Subcutaneous abdominal adipose tissue (tissue), 5 donors: Measurements from ENCODE around the gene DYNLRB1.

ENCODE experiments used
- H3K27ac ChIP-seq: one replicate; pipeline ENCODE4 v1.7.0; 2013; ENCODE audit warnings: low read depth, mild to moderate bottlenecking, inconsistent platforms, low read length, moderate library complexity
- H3K27me3 ChIP-seq, 5 donors: one replicate each; pipeline ENCODE4 v1.7.0; 2013; ENCODE audit warnings: low read length in 5 of 5, inconsistent platforms in 1 of 5; ENCODE audit not compliant: control insufficient read depth in 5 of 5, insufficient read depth in 4 of 5
- H3K36me3 ChIP-seq, 5 donors: one replicate each; pipeline ENCODE4 v1.7.0; 2013; ENCODE audit warnings: low read length in 5 of 5; ENCODE audit not compliant: control insufficient read depth in 5 of 5, insufficient read depth in 5 of 5
- H3K4me1 ChIP-seq, 5 donors: one replicate each; pipeline ENCODE4 v1.7.0; 2013; ENCODE audit warnings: low read length in 5 of 5, mild to moderate bottlenecking in 3 of 5, moderate library complexity in 1 of 5; ENCODE audit not compliant: control insufficient read depth in 5 of 5, insufficient read depth in 5 of 5
- H3K4me3 ChIP-seq, 5 donors: one replicate each; pipeline ENCODE4 v1.7.0; 2013; ENCODE audit warnings: low read length in 5 of 5, low read depth in 1 of 5
- H3K9ac ChIP-seq, 5 donors: one replicate each; pipeline ENCODE4 v1.7.0; 2013; ENCODE audit warnings: low read length in 5 of 5, mild to moderate bottlenecking in 4 of 5, moderate library complexity in 3 of 5
- H3K9me3 ChIP-seq, 5 donors: one replicate each; pipeline ENCODE4 v1.7.0; 2013; ENCODE audit warnings: low read length in 5 of 5; ENCODE audit not compliant: control insufficient read depth in 5 of 5
- donor health status: healthy.
- donor health status: healthy.
- donor health status: healthy.
- donor health status: healthy.
- donor health status: healthy.

DYNLRB1 gene

GRCh38 chr20:34549291-34549928 is 33.2 kb downstream of the DYNLRB1 start:
- H3K9ac ChIP-seq = no peak overlapping the region
- peaks cover 0 to 3% (median 2%) of the 10 kb centered on the region in 5 donors for H3K4me1 ChIP-seq
- H3K36me3 ChIP-seq = no peaks in the 10 kb centered on the region
- no peak overlapping the region for H3K4me3 ChIP-seq
- no peaks in the 10 kb centered on the region for H3K9me3 ChIP-seq
- no peak overlapping the region for H3K27ac ChIP-seq
- no peaks in the 10 kb centered on the region for H3K27me3 ChIP-seq

- no peak overlapping the region for H3K4me3 ChIP-seq
- H3K9ac ChIP-seq = no peak overlapping the region
- H3K27me3 ChIP-seq = no peaks in the 10 kb centered on the region
- no peaks in the 10 kb centered on the region for H3K9me3 ChIP-seq
- no peak overlapping the region for H3K27ac ChIP-seq
- H3K4me1 ChIP-seq = no peaks in the 10 kb centered on the region
- no peaks in the 10 kb centered on the region for H3K36me3 ChIP-seq
Measured at GRCh38 chr20:34549929-34550305, 33.7 kb downstream of the DYNLRB1 start.

GRCh38 chr20:34552569-34552968 is 36.3 kb downstream of the DYNLRB1 start:
- Histone ChIP-seq H3K36me3 (no peaks in the 10 kb centered on the region), H3K4me1 (peaks cover 0 to 2% (median 0%) of the 10 kb centered on the region in 5 donors), H3K27ac (no peak overlapping the region), H3K9ac (no peak overlapping the region), H3K9me3 (no peaks in the 10 kb centered on the region), H3K27me3 (no peaks in the 10 kb centered on the region), H3K4me3 (no peak overlapping the region)

- no peak overlapping the region for H3K9ac ChIP-seq
- no peak overlapping the region for H3K27ac ChIP-seq
- H3K36me3 ChIP-seq = no peaks in the 10 kb centered on the region
- H3K27me3 ChIP-seq = no peaks in the 10 kb centered on the region
- H3K4me1 ChIP-seq = peaks cover 0 to 10% (median 6%) of the 10 kb centered on the region in 5 donors
- H3K9me3 ChIP-seq = no peaks in the 10 kb centered on the region
- no peak overlapping the region for H3K4me3 ChIP-seq
Measured at GRCh38 chr20:34553366-34553867, 37.2 kb downstream of the DYNLRB1 start.

- H3K9me3 ChIP-seq = no peaks in the 10 kb centered on the region
- H3K36me3 ChIP-seq = peaks cover 0 to 5% (median 4%) of the 10 kb centered on the region in 5 donors
- H3K27ac ChIP-seq = peak overlapping the region; percentile 62
- peak overlapping the region; percentile 77 to 87 (median 79) for H3K9ac ChIP-seq
- H3K4me3 ChIP-seq = peak overlapping the region; percentile 73 to 85 (median 79)
- no peaks in the 10 kb centered on the region for H3K27me3 ChIP-seq
- H3K4me1 ChIP-seq = peaks cover 0 to 20% (median 11%) of the 10 kb centered on the region in 5 donors
Measured at GRCh38 chr20:34557936-34558319, 41.7 kb downstream of the DYNLRB1 start.

GRCh38 chr20:34558320-34559218 is 42.3 kb downstream of the DYNLRB1 start, which contains the start of gene MAP1LC3A:
TSS of gene MAP1LC3A (plus strand) at chr20:34558718. CDS start at chr20:34558869, 151 bp downstream.
- H3K9ac ChIP-seq = peak within 1 kb of the TSS; percentile 77 to 87 (median 85)
- H3K27me3 ChIP-seq = no peaks in the 10 kb centered on the region
- H3K27ac ChIP-seq = peak within 1 kb of the TSS; percentile 62
- no peaks in the 10 kb centered on the region for H3K9me3 ChIP-seq
- H3K4me1 ChIP-seq = peaks cover 0 to 20% (median 11%) of the 10 kb centered on the region in 5 donors
- H3K36me3 ChIP-seq = peaks cover 0 to 5% (median 4%) of the 10 kb centered on the region in 5 donors
- H3K4me3 ChIP-seq = peak within 1 kb of the TSS; percentile 73 to 85 (median 79)

- Histone ChIP-seq H3K4me3 (peak overlapping the region in 4 of 5 donors; percentile 39 to 82 (median 68)), H3K27ac (peak overlapping the region; percentile 37), H3K4me1 (peaks cover 0 to 21% (median 11%) of the 10 kb centered on the region in 5 donors), H3K36me3 (peaks cover 0 to 5% (median 4%) of the 10 kb centered on the region in 5 donors), H3K9me3 (no peaks in the 10 kb centered on the region), H3K27me3 (no peaks in the 10 kb centered on the region), H3K9ac (peak overlapping the region in 1 of 5 donors; percentile 56)
Measured at GRCh38 chr20:34559311-34560140, 43.3 kb downstream of the DYNLRB1 start.

- no peak overlapping the region for H3K9ac ChIP-seq
- H3K27me3 ChIP-seq = no peaks in the 10 kb centered on the region
- H3K4me3 ChIP-seq = no peak overlapping the region
- H3K27ac ChIP-seq = no peak overlapping the region
- H3K36me3 ChIP-seq = peaks cover 0 to 5% (median 4%) of the 10 kb centered on the region in 5 donors
- H3K9me3 ChIP-seq = no peaks in the 10 kb centered on the region
- peaks cover 0 to 26% (median 15%) of the 10 kb centered on the region in 5 donors for H3K4me1 ChIP-seq
Measured at GRCh38 chr20:34560141-34560523, 43.9 kb downstream of the DYNLRB1 start.

GRCh38 chr20:34560614-34561013 is 44.4 kb downstream of the DYNLRB1 start:
- Histone ChIP-seq H3K27ac (no peak overlapping the region), H3K9me3 (no peaks in the 10 kb centered on the region), H3K4me3 (no peak overlapping the region), H3K9ac (no peak overlapping the region), H3K36me3 (peaks cover 0 to 5% (median 4%) of the 10 kb centered on the region in 5 donors), H3K4me1 (peaks cover 0 to 26% (median 15%) of the 10 kb centered on the region in 5 donors), H3K27me3 (no peaks in the 10 kb centered on the region)
